Jurkat, Clone E6-1 (cell line): ENCODE measurements around the gene GCG. TPM values are rescaled to one million over a fixed set of nuclear protein-coding genes. Genes with fewer than 3 reads are reported as not detected.

Experiments
- DNase-seq: peaks from one replicate; pipeline ENCODE4 v3.0.0-alpha.2; 2011; ENCODE audit warnings: low read depth, low spot score
- H3K4me3 ChIP-seq: 2 replicates; pipeline ENCODE4 v1.5.1; 2011; ENCODE audit warnings: mild to moderate bottlenecking, low read length, control low read depth, moderate library complexity
- polyA plus RNA-seq: library from polyadenylated mRNA; unstranded; fragments of >200 nt; gene quantifications from one replicate; pipeline ENCODE4 v1.2.1, GENCODE V29; 2012; ENCODE audit warnings: missing spikeins; ENCODE audit not compliant: insufficient read length, insufficient read depth

GCG gene
- not detected for polyA plus RNA-seq

DNA sequence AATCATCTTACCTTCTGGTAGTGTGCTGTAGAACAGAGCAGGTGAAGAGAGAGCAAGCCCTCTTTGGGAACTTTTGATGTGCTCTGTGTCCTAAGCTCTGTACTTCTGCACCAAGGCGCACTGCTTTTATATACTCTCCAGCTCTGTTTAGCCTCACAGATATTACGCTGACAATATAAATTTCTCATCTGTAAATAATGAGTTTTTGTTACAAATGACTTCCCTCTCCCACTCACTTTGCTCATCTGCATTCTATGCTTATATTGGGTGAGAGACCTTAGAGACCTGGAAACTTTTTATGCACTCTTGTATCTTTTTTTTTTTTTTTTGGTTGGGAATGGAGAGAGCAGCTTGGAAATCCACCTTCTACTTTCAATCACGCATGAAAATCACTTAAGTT is at the start of gene GCG:
TSS of gene GCG (minus strand) at position 101 of the 400 bp plus-strand sequence. CDS start 3,069 bp downstream, outside the sequence.
- no peak for DNase-seq

DNA sequence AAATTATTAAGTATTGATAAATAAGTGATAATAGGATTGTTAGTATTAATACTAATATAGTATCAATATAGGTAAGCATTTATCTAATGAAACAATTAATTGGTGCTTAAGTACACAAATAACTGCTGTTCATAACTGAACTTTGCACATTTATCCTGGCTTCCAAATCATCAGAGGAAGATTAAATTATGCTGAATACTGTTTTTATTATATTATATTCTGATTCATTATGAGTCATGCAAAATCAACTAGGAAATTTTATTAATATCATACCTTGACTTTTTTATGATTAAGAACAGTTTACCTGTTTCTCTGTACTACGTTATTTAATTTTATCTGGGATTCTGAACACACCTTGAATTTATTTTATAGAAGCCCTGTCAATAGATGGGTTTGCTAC is 48.6 kb upstream of the GCG start:
- no peak overlapping the region for H3K4me3 ChIP-seq
- no peak for DNase-seq

More for the DNA sequence above, at the start of gene GCG:
- no peak within 1 kb of the TSS for H3K4me3 ChIP-seq

DNA sequence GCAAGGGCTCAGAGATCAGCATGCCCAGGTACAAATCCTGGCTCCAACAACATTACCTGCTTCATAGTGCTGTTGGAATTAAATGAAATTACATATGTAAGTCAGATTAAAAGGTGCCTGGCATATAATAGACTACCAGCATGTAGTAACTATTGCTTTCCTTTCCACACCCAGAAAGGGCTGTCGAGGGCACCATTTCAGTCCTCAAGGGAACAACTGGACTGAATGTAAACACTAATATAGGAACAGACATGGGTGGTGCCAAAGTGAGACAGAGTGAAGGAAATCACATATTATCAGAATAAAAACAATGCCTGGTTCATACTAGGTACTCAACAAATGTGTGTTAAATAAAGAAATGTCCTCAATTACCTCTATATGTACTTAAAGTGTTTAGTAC is 47.9 kb upstream of the GCG start:
- H3K4me3 ChIP-seq, result no peak overlapping the region
- no peak for DNase-seq

DNA sequence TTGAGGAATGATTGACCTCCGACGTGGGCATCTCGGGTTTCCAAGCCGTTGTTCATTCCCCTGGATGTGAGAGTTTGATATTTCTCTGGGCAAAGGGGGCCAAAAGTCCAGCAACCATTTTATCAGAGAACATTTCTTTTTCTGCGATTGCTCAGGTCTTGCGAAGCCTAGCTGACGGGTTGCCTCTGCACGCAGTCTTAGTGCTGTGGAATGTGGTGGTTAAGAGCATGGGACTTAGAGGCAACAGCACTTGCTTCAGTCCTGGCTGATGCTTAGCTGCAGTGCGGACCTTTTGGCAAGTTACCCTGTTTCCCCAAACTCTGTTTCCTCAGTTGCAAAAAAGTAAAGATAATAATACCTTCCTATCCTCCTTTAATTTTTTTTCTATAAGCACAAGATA is 46.2 kb upstream of the GCG start:
- no peak for DNase-seq
- no peak overlapping the region for H3K4me3 ChIP-seq

DNA sequence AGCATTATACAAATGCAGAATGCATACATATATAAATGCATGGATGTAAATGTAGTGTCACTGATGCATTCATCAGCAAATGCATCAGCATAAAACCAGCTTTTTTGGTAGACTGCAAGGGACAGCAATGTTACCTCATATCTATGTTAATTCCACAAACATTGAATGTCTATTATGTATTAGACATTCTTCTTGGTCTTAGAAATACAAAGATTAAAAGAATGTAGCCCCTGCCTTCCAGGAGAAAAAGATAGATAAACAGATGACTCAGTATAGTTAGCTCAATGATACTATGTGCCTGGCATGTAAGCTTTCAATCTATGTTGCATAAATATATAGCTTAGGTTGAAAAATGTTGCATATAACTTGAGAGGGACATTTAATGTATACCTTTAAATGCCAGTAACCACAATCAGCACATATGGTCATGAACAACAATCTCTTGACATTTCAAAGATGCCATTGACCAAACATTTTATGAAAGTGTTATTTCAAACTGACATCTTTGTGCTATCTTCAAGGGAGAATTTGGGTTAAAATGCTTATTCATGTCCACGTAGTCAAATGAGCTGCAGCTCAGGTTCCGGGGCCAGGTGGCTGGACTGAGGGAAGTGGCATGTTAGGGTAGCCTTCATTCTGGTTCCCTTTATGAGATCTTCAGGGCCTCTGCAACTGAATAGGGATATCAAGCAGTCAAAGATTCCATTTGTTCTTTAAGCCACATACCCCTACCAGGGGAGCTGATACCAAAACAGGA is 45.2 kb upstream of the GCG start:
- no peak overlapping the region for H3K4me3 ChIP-seq
- DNase-seq, result no peak

DNA sequence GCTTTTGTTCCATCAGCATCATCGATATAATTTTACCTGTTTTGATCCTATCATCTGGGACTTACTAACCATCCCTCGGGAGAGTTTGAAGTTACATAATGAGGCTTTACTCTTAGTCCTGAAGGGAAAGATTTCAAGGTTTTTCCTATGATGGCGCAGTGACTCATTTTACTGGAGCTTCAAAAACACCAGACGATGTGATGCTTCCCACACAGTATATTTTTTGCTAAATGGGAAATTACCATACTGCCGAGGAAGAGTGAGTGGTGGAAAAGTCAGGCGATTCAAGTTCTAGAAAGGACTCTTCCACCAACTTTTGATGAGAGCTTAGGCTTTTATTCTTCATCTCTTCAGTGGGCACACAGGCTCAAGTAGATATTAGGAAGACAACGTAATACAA is 44.6 kb upstream of the GCG start:
- H3K4me3 ChIP-seq, result no peak overlapping the region
- no peak for DNase-seq

DNA sequence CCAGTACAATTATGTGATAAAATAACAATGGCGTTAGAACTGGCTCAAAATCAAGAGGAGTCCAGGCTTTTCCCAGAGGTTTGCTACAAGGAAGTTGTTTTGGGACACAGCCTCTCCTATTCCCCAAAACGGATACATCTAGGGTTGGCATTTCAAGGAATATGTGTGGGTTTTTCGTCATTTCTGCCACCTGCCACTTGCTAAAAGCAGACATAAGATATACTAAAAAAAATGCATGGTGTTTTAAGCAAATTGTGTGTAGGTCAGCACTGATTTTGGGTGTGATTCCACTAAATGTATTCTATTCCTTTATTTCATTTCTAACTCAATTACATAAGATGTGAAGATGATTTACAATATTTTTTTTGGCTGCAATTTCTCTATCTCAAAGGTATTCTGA is 36.4 kb upstream of the GCG start:
- no peak overlapping the region for H3K4me3 ChIP-seq
- no peak for DNase-seq

DNA sequence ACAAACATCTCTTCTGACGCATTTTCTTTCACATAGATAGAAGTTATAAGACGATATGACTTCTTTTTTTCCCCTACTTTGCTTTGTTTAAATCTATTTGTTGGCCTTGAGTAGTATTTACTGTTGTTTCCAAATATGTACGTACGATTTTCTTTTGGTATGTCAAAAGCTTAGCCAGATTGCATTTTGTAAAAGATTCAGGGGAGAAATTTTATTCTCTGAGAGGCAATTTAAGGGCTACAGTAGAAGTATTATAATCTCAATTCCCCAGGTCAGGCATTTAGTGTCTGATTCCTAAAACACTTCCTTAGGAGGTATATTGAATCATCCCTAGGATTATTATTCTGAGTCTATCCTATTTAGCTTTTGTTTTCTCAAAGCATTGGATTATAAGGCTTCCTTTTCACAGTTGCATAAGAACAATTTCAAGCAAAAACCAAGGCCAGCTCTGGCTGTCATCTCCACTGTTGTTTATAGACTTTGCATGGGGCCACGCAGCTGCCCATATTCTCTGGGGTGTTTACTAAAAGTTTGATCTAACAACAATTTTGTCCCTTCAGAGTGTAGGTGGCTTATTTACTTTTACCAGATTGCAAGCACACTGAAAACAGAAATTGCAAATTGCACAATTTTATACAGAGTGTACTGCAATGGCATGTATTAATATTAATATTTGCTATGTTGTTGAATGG is 33.6 kb upstream of the GCG start:
- no peak overlapping the region for H3K4me3 ChIP-seq
- DNase-seq, result no peak

DNA sequence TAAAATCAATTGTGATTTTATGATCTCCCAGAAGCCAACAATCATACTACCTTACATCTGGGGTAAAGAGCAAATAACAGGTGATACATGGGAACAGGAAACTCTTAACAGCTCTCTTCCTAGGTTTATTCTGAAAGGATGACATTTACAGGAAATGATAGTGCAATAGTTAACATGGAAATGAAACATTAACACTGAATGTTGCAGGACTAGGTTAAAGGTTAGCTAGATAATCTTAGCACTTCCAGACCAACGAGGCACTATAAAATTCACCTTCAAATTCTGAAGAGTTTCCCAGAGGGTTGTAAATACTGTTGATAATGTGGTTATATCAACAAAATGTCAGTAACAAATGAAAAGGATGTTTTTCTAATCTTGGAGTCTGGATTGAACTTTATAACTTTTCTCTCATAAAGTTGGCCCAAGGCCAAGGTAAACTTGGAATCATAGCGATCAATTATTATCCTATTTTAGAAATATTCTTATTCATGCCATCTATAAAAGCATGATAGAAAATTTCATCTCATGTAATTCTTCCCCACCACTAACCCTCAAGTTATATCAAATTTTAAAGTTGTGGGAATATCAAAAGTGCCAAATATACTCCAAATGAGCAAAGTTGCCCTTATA is 32.9 kb upstream of the GCG start:
- H3K4me3 ChIP-seq, result no peak overlapping the region
- no peak for DNase-seq

DNA sequence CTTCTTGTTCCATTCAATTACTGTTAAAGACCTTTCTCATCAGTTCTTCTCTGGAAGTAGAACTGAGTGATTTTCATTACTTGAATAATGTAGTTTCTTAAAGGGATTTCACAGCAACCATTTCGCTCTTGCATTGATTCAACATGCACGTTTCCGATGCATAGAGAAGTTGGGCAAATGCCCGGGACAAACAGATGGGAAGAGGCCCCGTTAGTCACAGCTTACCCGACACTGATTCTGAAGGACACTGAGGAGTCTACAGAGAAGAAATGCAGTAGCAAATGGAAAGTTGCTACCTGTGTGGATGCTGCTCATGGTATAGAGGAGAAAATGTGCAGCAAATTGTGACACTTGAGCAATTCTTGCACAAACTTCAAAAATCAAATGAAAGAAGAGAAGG is 32.3 kb upstream of the GCG start:
- H3K4me3 ChIP-seq, result no peak overlapping the region
- DNase-seq, result no peak

DNA sequence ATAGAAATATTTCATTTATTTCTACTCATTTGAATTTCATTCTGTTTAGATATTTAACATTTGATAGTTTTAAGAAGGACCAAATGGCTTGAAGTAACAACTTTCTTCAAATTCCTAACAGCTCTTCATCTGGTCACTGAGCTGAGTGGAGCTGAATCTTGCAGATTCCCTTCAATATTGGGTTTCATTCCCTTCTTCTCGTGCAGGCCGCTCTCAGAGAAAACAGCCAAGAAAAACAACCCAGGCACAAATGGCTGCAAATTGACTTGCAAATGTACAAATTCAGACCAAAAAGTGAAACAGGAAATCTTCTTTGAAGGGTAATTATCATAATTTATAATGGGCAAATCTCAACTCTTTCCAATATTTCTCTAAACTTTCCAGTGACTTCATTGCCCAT is 30.3 kb upstream of the GCG start:
- DNase-seq, result no peak

DNA sequence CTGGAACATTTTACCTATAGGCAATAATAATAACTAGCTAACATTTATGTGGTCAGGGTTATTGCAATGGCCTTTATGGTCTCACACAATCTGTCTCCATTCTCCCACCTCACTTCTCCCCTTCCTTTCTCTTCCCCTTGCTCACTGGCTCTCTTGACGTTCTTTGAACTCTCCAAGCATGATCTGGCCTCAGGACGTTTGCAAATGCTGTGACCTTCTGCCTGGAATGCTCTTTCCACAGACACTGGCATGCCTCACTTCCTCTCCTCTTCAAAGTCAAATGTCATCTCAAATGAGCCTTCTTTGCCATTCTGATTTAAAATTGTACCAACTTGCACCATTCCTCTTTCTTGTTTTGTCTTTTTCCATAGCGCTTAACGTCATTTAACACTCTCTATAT is 25.3 kb upstream of the GCG start:
- H3K4me3 ChIP-seq, result no peak overlapping the region
- no peak for DNase-seq

More for the DNA sequence above, 30.3 kb upstream of the GCG start:
- no peak overlapping the region for H3K4me3 ChIP-seq

DNA sequence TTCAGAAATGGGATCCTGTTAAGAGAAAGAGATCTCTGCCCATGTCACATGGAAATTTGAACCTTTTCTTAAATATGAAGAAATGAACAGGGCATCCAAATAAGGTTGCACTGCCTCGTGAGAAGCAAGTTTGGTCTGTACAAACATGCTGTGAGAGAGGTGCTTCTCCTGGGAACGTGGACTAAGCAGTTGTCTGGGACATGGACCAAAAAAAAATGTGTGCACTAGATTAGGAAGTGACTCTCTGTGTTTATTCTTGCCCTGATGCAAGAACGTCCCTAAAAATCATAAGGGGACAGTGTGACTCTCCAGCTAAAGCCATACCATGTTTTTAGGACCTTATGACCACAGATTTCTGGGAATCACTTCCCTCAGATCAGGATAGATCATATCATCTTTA is 23.7 kb upstream of the GCG start:
- H3K4me3 ChIP-seq, result no peak overlapping the region
- no peak for DNase-seq

DNA sequence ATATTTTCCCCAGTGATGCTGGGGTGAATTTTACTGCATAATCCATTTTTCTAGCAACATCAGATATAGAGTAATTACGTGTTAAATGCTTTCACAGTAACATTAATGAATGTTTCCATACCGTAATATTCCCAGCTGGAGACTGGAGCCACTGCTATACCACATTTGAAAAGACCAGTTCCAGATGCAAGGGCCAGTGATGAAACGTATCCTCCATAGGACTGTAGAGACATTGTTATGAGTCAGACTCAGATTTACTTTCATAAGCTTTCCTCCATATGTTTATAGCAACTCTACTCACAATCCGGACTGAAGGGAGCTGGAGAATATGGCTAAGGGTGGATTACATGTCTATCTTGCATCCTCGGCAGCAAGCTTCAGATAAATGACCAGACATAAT is 22.7 kb upstream of the GCG start:
- no peak overlapping the region for H3K4me3 ChIP-seq
- no peak for DNase-seq

DNA sequence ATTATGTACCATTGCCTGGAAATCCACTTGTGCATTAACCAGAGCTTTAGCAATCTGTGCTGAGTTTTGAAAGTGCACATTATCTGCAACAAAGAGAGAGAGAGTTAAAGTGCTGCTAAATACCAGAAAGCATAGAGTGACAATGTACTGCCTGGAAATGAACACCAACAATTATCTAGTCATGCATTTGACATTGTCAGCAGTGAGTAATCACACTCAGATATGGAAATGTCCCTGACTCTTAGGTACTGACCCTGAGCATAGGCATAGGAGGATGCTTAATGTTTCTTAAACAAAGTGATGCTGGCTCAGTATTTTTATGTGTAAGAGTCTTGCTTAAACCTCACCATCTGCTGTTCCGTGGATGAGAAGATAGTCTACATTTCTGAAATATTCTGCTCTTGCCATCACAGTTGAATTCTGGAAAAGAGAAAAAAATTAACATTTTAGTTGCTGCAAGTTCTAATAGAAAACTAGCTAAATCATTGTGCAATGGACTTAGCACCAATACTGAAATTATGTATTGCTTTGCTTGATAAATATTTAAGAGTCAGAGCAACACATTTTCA is 20.8 kb upstream of the GCG start:
- no peak for DNase-seq
- no peak overlapping the region for H3K4me3 ChIP-seq

DNA sequence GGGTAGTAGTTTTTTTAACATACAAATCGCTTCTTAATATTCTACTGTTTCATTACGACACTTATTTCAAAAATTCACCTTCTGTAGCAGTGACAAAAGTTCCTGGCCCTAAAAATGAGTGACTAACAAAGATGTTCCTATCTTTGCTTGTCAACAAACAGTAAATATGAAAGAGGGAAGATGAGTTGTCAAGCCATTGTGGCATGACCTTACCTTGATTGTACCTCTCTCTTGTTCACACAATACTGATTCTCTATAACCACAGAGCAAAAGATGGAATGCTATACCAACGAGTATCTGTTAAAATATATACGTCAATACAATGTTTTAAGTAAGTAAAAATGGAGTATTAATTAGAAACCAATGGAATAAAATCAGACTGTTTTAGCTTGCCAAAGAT is 14.7 kb upstream of the GCG start:
- H3K4me3 ChIP-seq, result no peak overlapping the region
- DNase-seq, result no peak

DNA sequence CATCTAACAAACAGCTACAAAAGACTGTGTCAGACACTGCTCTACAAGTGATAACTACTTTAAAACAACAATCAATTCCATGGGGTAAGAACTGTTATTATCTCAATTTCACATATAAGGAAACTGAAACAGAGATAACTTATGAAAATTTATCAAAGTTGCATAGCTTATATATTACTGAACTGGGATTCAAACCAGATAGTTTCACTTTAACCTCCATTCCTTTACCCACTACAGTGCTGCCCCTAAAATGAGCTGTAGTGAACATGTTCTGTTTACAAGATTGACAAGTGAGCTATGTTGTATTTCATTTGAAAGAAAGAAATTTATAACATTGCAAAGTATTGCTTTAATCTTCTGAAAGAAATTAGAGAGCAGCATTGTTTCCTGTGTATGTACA is 14.1 kb upstream of the GCG start:
- no peak overlapping the region for H3K4me3 ChIP-seq
- no peak for DNase-seq

DNA sequence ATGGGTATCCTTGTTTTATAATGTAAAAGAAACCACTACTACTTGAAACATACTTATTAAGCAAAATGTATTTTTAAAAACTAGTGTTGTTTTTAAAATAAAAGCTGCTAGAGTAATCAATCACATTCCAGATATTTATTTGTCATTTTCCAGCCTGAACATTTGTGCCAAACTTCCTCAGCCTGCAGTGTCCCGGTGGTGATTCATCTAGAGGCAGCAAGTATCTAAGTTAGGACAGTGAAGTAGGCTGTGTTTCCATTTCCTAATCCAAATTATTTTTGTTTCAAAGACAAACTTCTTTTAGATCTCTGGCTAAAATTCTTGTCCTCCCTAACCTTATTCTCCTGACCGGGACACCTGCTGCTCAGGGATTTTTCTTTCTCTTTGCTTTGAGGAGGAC is 12.8 kb upstream of the GCG start:
- H3K4me3 ChIP-seq, result no peak overlapping the region
- no peak for DNase-seq

DNA sequence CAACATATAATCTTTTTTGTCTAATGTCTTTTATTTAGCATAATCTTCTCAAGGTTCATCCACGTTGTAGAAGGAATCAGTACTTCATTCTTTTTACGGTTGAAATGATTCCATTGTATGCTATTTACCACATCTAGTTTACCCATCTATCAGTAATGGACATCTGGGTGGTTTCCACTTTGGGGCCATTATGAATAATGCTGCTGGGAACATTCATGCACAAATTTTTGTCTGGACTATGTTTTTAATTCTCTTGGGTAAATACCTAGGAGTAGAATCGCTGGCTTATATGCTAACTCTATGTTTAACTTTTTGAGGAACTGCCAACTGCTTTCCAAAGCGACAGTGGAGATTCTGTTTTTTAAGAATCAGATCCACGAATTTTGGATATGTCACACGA is 7.4 kb upstream of the GCG start:
- no peak overlapping the region for H3K4me3 ChIP-seq
- DNase-seq, result no peak

DNA sequence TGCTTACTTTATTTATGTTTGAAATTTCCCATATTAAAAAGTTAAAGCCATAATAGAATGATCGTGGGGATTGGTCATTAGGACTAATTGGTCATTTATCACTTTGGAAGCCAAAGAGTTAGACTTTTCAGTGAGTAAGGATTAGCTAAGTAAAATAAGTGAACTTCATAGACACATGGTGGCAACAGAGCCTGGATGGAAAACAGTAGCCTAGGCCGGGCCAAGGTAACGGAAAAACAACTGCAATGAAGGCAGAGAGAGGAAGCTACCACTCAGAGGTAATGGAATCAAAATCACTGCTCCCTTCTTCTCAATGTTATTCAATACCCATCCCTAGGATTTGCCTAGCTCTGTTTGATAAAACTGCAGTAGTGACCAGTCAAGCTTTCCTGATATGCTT is 4.1 kb upstream of the GCG start:
- DNase-seq, result no peak
- H3K4me3 ChIP-seq, result no peak overlapping the region
